CD4-positive, alpha-beta T cell (primary cell): ENCODE results near the gene CCDC182. TPM values are rescaled to one million over a fixed set of nuclear protein-coding genes. Genes with fewer than 3 reads are reported as not detected.

Source experiments
- ATAC-seq: fragments of 200-7000 bp; cut with Tn5 transposase; one replicate; pipeline ENCODE4 v1.10.0; 2022; ENCODE audit warnings: mild to moderate bottlenecking; ENCODE audit not compliant: poor library complexity
- CTCF ChIA-PET: fragments of 350-600 bp; sonication (Branson Sonifier 250); formaldehyde crosslinking; loops from one replicate; lab custom pipeline; 2021; ENCODE audit warnings: antibody characterized with exemption, inconsistent platforms; lab: Charles Lee
- POLR2A ChIA-PET: fragments of 350-600 bp; sonication (Branson Sonifier 250); formaldehyde crosslinking; loops from one replicate; lab custom pipeline; 2021; ENCODE audit warnings: antibody characterized with exemption, inconsistent platforms; lab: Charles Lee
- DNase-seq, 14 experiments: peaks; one replicate each; pipeline ENCODE4 v3.0.0-alpha.2; 2013 to 2020; ENCODE audit warnings: mixed read lengths in 2 of 14
- H3K27ac ChIP-seq, 2 donors: one replicate each; pipeline versions ENCODE4 v1.5.1 to v1.7.0; 2013; ENCODE audit warnings: low read length in 2 of 2, low read depth in 1 of 2, mild to moderate bottlenecking in 1 of 2
- H3K27me3 ChIP-seq, 2 experiments: 1 replicate in 1 of 2; 2 replicates in 1 of 2; pipeline versions ENCODE4 v1.6.1 to v1.7.0; 2013; ENCODE audit warnings: low read length in 2 of 2, control low read depth in 1 of 2, mild to moderate bottlenecking in 1 of 2, moderate library complexity in 1 of 2; ENCODE audit not compliant: insufficient read depth in 2 of 2, control insufficient read depth in 1 of 2
- H3K36me3 ChIP-seq: one replicate; pipeline ENCODE4 v1.6.1; 2013; ENCODE audit warnings: low read length, control low read depth; ENCODE audit not compliant: insufficient read depth
- H3K4me1 ChIP-seq: one replicate; pipeline ENCODE4 v1.6.1; 2013; ENCODE audit warnings: low read length, control low read depth; ENCODE audit not compliant: insufficient read depth
- H3K4me3 ChIP-seq: one replicate; pipeline ENCODE4 v1.5.1; 2013; ENCODE audit warnings: mild to moderate bottlenecking, low read length, moderate library complexity
- H3K9me3 ChIP-seq, 2 experiments: 1 replicate in 1 of 2; 2 replicates in 1 of 2; pipeline versions ENCODE4 v1.6.1 to v1.7.0; 2013; ENCODE audit warnings: low read length in 2 of 2, mild to moderate bottlenecking in 2 of 2, control low read depth in 1 of 2, moderate library complexity in 1 of 2; ENCODE audit not compliant: control insufficient read depth in 1 of 2, insufficient read depth in 1 of 2
- H3K27ac Mint-ChIP-seq: one replicate; pipeline ENCODE4 v1.8.0; 2020; ENCODE audit warnings: mixed read lengths
- H3K27me3 Mint-ChIP-seq: one replicate; pipeline ENCODE4 v1.8.0; 2021; ENCODE audit warnings: mixed read lengths
- H3K36me3 Mint-ChIP-seq: one replicate; pipeline ENCODE4 v1.8.0; 2021; ENCODE audit warnings: low read depth, mixed read lengths
- H3K4me1 Mint-ChIP-seq: one replicate; pipeline ENCODE4 v1.8.0; 2021; ENCODE audit warnings: low read depth, mixed read lengths
- H3K4me3 Mint-ChIP-seq: one replicate; pipeline ENCODE4 v1.8.0; 2020; ENCODE audit warnings: mild to moderate bottlenecking, mixed read lengths
- H3K9me3 Mint-ChIP-seq: one replicate; pipeline ENCODE4 v1.8.0; 2020; ENCODE audit warnings: mixed read lengths
- intact Hi-C, 2 experiments: fragments of 100-400 bp; cut with DNase I in 1 of 2; cut with micrococcal nuclease in 1 of 2; formaldehyde crosslinking; loops; one replicate each; pipeline versions ENCODE4 v1.15.1 to v1.9.0; 2023 to 2025; cut with DNase I, micrococcal nuclease
- total RNA-seq, 174 experiments: library from RNA in 2 of 174; stranded (reverse) in 2 of 174; gene quantifications; one replicate each; pipeline ENCODE4 v1.2.3 and lab custom pipeline; 2021 to 2026
- TF ChIP-seq, protein P1 (sequence below): fragments of 200-600 bp; IDR thresholded peaks from one replicate; pipeline ENCODE4 v1.8.0; 2022; ENCODE audit warnings: antibody characterized with exemption, mild to moderate bottlenecking

CCDC182 gene
- total RNA-seq, 2 experiments from 2014 or later, result not detected

DNA sequence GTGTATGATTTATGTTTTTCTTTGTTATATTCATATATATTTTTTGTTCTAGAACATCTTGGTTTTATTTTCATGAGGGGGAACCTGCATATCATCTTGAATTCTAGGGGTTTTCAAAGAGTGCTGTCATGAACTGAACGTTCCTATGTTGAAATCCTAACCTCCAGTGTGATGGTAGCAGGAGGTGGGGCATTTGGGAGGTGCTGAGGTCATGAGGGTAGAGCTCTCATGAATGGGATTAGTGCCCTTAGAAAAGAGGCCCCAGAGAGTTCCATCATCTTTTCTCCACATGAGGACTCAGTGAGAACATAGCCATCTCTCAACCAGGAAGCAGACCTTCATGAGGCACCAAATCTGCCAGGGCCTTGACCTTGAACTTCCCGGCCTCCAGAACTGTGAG lies 34.6 kb upstream of the CCDC182 start:
- ATAC-seq (no peak), DNase-seq (no peak)
- Histone ChIP-seq H3K27me3 (peaks cover 6 to 27% of the 10 kb centered on the region in 2 experiments), H3K9me3 (peaks cover 0 to 3% of the 10 kb centered on the region in 2 experiments), H3K4me1 (peaks cover 8% of the 10 kb centered on the region), H3K27ac (no peak overlapping the region), H3K4me3 (no peak overlapping the region), H3K36me3 (no peaks in the 10 kb centered on the region)
- POLR2A ChIA-PET, result no interaction called here
- TF ChIP-seq, protein P1, sequence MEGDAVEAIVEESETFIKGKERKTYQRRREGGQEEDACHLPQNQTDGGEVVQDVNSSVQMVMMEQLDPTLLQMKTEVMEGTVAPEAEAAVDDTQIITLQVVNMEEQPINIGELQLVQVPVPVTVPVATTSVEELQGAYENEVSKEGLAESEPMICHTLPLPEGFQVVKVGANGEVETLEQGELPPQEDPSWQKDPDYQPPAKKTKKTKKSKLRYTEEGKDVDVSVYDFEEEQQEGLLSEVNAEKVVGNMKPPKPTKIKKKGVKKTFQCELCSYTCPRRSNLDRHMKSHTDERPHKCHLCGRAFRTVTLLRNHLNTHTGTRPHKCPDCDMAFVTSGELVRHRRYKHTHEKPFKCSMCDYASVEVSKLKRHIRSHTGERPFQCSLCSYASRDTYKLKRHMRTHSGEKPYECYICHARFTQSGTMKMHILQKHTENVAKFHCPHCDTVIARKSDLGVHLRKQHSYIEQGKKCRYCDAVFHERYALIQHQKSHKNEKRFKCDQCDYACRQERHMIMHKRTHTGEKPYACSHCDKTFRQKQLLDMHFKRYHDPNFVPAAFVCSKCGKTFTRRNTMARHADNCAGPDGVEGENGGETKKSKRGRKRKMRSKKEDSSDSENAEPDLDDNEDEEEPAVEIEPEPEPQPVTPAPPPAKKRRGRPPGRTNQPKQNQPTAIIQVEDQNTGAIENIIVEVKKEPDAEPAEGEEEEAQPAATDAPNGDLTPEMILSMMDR, result no peak
- Mint-ChIP-seq H3K4me1 (peaks cover 6% of the 10 kb centered on the region), H3K4me3 (no peak overlapping the region), H3K27ac (no peak overlapping the region), H3K36me3 (no peaks in the 10 kb centered on the region), H3K9me3 (no peaks in the 10 kb centered on the region), H3K27me3 (peaks cover 43% of the 10 kb centered on the region)
- CTCF ChIA-PET, result no interaction called here
- intact Hi-C loops, result no loop called here

GRCh38 chr17:57778306-57778705 lies 33.2 kb upstream of the CCDC182 start:
- no peak for ATAC-seq
- H3K4me1 ChIP-seq, result peaks cover 6% of the 10 kb centered on the region
- H3K4me1 Mint-ChIP-seq, result peaks cover 6% of the 10 kb centered on the region
- H3K27me3 Mint-ChIP-seq, result peaks cover 57% of the 10 kb centered on the region
- no peaks in the 10 kb centered on the region for H3K9me3 Mint-ChIP-seq
- H3K27ac ChIP-seq, result no peak overlapping the region
- DNase-seq, result no peak
- H3K36me3 Mint-ChIP-seq, result no peaks in the 10 kb centered on the region
- no peaks in the 10 kb centered on the region for H3K36me3 ChIP-seq
- H3K27ac Mint-ChIP-seq, result no peak overlapping the region
- peaks cover 12 to 20% of the 10 kb centered on the region in 2 experiments for H3K27me3 ChIP-seq
- ChIA-PET POLR2A (no interaction called here), CTCF (no interaction called here)
- intact Hi-C loops, result no loop called here
- no peak overlapping the region for H3K4me3 Mint-ChIP-seq
- TF ChIP-seq, protein P1, result no peak
- H3K9me3 ChIP-seq, result peaks cover 0 to 1% of the 10 kb centered on the region in 2 experiments
- H3K4me3 ChIP-seq, result no peak overlapping the region

DNA sequence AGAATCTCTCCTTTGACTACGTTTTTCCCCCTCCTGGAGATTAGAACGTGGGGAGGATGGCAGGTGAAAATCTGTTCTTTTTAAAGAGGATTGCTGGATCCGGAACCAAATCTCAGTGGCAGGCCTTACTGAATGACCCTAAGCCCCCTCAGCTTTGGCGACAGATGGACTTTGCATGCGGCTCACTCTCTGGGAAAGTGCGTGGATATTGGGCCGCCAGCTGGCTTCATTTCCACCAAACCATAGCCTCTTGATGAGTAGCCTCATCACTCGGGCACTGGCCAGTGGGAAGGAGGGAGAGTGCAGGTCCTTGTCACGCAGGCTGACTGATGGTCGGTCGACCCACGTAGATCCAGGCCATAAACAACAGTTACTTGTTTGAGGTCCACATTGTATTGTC lies 31.3 kb upstream of the CCDC182 start:
- Mint-ChIP-seq H3K9me3 (no peaks in the 10 kb centered on the region), H3K36me3 (no peaks in the 10 kb centered on the region), H3K4me3 (no peak overlapping the region), H3K27me3 (peaks cover 68% of the 10 kb centered on the region), H3K4me1 (peaks cover under 1% of the 10 kb centered on the region), H3K27ac (no peak overlapping the region)
- H3K36me3 ChIP-seq, result no peaks in the 10 kb centered on the region
- H3K27ac ChIP-seq, result no peak overlapping the region
- TF ChIP-seq, protein P1, result no peak
- ATAC-seq (no peak), DNase-seq (no peak)
- POLR2A ChIA-PET, result no interaction called here
- no peaks in the 10 kb centered on the region for H3K9me3 ChIP-seq
- CTCF ChIA-PET, result no interaction called here
- peaks cover 3 to 11% of the 10 kb centered on the region in 2 experiments for H3K27me3 ChIP-seq
- intact Hi-C loops, result no loop called here
- H3K4me3 ChIP-seq, result no peak overlapping the region
- no peaks in the 10 kb centered on the region for H3K4me1 ChIP-seq
